T follicular helper cell (primary cell): ENCODE measurements around the gene CCDC9.
"Not testable (repeated sequence)": the region's sequence is repeated elsewhere in the genome, so short reads cannot be mapped to it uniquely, and the experiment has no call there.

Experiments
- DNase-seq: peaks from one replicate; pipeline ENCODE4 v3.0.0-alpha.2; 2020; ENCODE audit warnings: low read depth

The CCDC9 gene

GRCh38 chr19:47300867-47301266 lies 44.5 kb downstream of the CCDC9 start:
- DNase-seq: not testable (repeated sequence)

- no peak for DNase-seq
Measured at GRCh38 chr19:47302249-47302648, 45.9 kb downstream of the CCDC9 start.

- DNase-seq: no peak
Measured at GRCh38 chr19:47303966-47304365, 47.6 kb downstream of the CCDC9 start.

GRCh38 chr19:47305309-47305751 lies 49.0 kb downstream of the CCDC9 start:
- DNase-seq: peak; percentile 49

GRCh38 chr19:47306303-47306702 lies 50.0 kb downstream of the CCDC9 start:
- DNase-seq: no peak

- no peak for DNase-seq
Measured at GRCh38 chr19:47309038-47309437, 52.7 kb downstream of the CCDC9 start.

- no peak for DNase-seq
Measured at GRCh38 chr19:47309608-47310007, 53.3 kb downstream of the CCDC9 start, which contains the start of gene C5AR1. Gene C5AR1 (plus strand): TSS chr19:47309861. CDS start chr19:47309896, 35 bp downstream.

GRCh38 chr19:47310323-47310722 lies 54.0 kb downstream of the CCDC9 start:
- DNase-seq: no peak

GRCh38 chr19:47310819-47311218 lies 54.5 kb downstream of the CCDC9 start:
- no peak for DNase-seq

GRCh38 chr19:47312366-47313006 lies 56.2 kb downstream of the CCDC9 start:
- DNase-seq: no peak

GRCh38 chr19:47313754-47314295 lies 57.5 kb downstream of the CCDC9 start:
- no peak for DNase-seq

- no peak for DNase-seq
Measured at GRCh38 chr19:47315125-47315821, 58.9 kb downstream of the CCDC9 start.

GRCh38 chr19:47316513-47316912 lies 60.2 kb downstream of the CCDC9 start:
- no peak for DNase-seq

- no peak for DNase-seq
Measured at GRCh38 chr19:47319923-47320871, 63.9 kb downstream of the CCDC9 start.
